HepG2 (cell line): ENCODE data around the gene ZNF581. TPM values are rescaled to one million over a fixed set of nuclear protein-coding genes. Genes with fewer than 3 reads are reported as not detected.

Experiments used
- ATAC-seq: fragments of 200-7000 bp; cut with Tn5 transposase; 3 replicates; pipeline ENCODE4 v1.9.1; 2020; ENCODE audit warnings: mild to moderate bottlenecking, moderate library complexity
- BruUV-seq: library from RNA; stranded (reverse); fragments of 400-500 nt; replicated peaks from 2 replicates; lab custom pipeline; 2021; lab: Mats Ljungman, UMichigan
- CTCF ChIA-PET: fragments of 300-600 bp; formaldehyde crosslinking; extraction: SDS; loops from one replicate; lab custom pipeline; 2021; ENCODE audit warnings: low total read pairs, inconsistent platforms, low intra/inter-chr PET ratio; lab: Yijun Ruan, JAX
- POLR2A ChIA-PET: fragments of 350-600 bp; sonication (Branson Sonifier 250); formaldehyde crosslinking; loops from one replicate; lab custom pipeline; 2020; ENCODE audit warnings: antibody characterized with exemption, inconsistent platforms; lab: Yijun Ruan, JAX
- DNase-seq: peaks from one replicate; pipeline ENCODE4 v3.0.0-alpha.2; 2015; ENCODE audit warnings: low spot score
- FAIRE-seq: peaks from 3 replicates; lab custom pipeline; 2011; peaks lifted over from hg19 to GRCh38; lab: Jason Lieb, UNC
- H2AFZ ChIP-seq: one replicate; pipeline ENCODE4 v1.6.1; 2011; ENCODE audit warnings: low read length, inconsistent platforms
- H3K27ac ChIP-seq: fragments of 300-600 bp; 3 replicates; pipeline ENCODE4 v1.8.0; 2011; ENCODE audit warnings: mixed run types, mild to moderate bottlenecking, mixed read lengths, low read length, inconsistent platforms; ENCODE audit not compliant: insufficient read depth; ENCODE audit errors: extremely low read length
- H3K27me3 ChIP-seq, 2 experiments: fragments of 200-600 bp in 1 of 2; 2 replicates in 1 of 2; 3 replicates in 1 of 2; pipeline versions ENCODE4 v1.6.0 to v1.8.0; 2011; ENCODE audit warnings: low read length in 2 of 2, mild to moderate bottlenecking in 2 of 2, moderate library complexity in 2 of 2, inconsistent platforms in 1 of 2; ENCODE audit not compliant: insufficient read depth in 2 of 2, control insufficient read depth in 1 of 2
- H3K36me3 ChIP-seq, 2 experiments: fragments of 200-600 bp in 1 of 2; replicated peaks in 1 of 2; 2 replicates in 1 of 2; 3 replicates in 1 of 2; pipeline versions ENCODE4 v1.5.1 to v1.8.0; 2011; ENCODE audit warnings: low read length in 2 of 2, inconsistent platforms in 1 of 2; ENCODE audit not compliant: insufficient read depth in 2 of 2, control insufficient read depth in 1 of 2
- H3K4me1 ChIP-seq: 2 replicates; pipeline ENCODE4 v1.5.1; 2012; ENCODE audit warnings: low read length, inconsistent platforms; ENCODE audit not compliant: insufficient read depth
- H3K4me2 ChIP-seq: 2 replicates; pipeline ENCODE4 v1.6.0; 2011; ENCODE audit warnings: low read depth, low read length, inconsistent platforms
- H3K4me3 ChIP-seq, 3 experiments: fragments of 200-600 bp in 1 of 3; sonication (generic), shearing (Covaris generic) in 1 of 3; replicated peaks in 1 of 3; 2 replicates each; pipeline ENCODE4 v1.5.1; 2011 to 2016; ENCODE audit warnings: low read length in 3 of 3, inconsistent platforms in 2 of 3, low read depth in 2 of 3, mild to moderate bottlenecking in 2 of 3, control low read depth in 1 of 3, mixed read lengths in 1 of 3; ENCODE audit not compliant: insufficient read depth in 1 of 3
- H3K79me2 ChIP-seq: one replicate; pipeline ENCODE4 v1.6.1; 2011; ENCODE audit warnings: low read length, inconsistent platforms; ENCODE audit not compliant: insufficient read depth
- H3K9ac ChIP-seq: 2 replicates; pipeline ENCODE4 v1.6.0; 2011; ENCODE audit warnings: mild to moderate bottlenecking, low read depth, low read length, inconsistent platforms; ENCODE audit not compliant: insufficient read depth
- H3K9me3 ChIP-seq: 2 replicates; pipeline ENCODE4 v1.5.1; 2012; ENCODE audit warnings: mild to moderate bottlenecking, low read length
- H4K20me1 ChIP-seq: 2 replicates; pipeline ENCODE4 v1.6.0; 2011; ENCODE audit warnings: inconsistent platforms, mild to moderate bottlenecking, low read length, moderate library complexity; ENCODE audit not compliant: insufficient read depth
- CBX5 ChIP-seq: sonication (generic); formaldehyde crosslinking; IDR thresholded peaks from 2 replicates; pipeline ENCODE4 v1.4.0; 2020; ENCODE audit warnings: missing genetic modification reagents, borderline replicate concordance
- DNMT3B ChIP-seq: conservative IDR thresholded peaks from 2 replicates; pipeline ENCODE4 v1.6.1; 2016; ENCODE audit warnings: missing biosample characterization, control low read depth
- KDM5A ChIP-seq: fragments of 200-600 bp; sonication (generic); IDR thresholded peaks from 2 replicates; pipeline ENCODE4 v1.7.0; 2018; ENCODE audit warnings: antibody characterized with exemption, mild to moderate bottlenecking, low read length, borderline replicate concordance
- KDM5B ChIP-seq: sonication (generic); formaldehyde crosslinking; IDR thresholded peaks from 2 replicates; pipeline ENCODE4 v1.4.0; 2020; ENCODE audit warnings: missing genetic modification reagents, mild to moderate bottlenecking, borderline replicate concordance
- MAZ ChIP-seq, 2 experiments: sonication (generic) in 1 of 2; formaldehyde crosslinking in 1 of 2; IDR thresholded peaks; 2 replicates each; pipeline versions ENCODE4 v1.5.0 to v1.6.1; 2012 to 2020; ENCODE audit warnings: low read depth in 2 of 2, mild to moderate bottlenecking in 2 of 2, borderline replicate concordance in 1 of 2, improper control_type of control experiment in 1 of 2, low read length in 1 of 2, missing genetic modification reagents in 1 of 2, moderate library complexity in 1 of 2
- NR2F1 ChIP-seq, 2 experiments: fragments of 450-650 bp in 1 of 2; formaldehyde crosslinking in 1 of 2; IDR thresholded peaks; 2 replicates each; pipeline versions ENCODE4 v1.5.0 to v1.6.1; 2016 to 2020; ENCODE audit warnings: mild to moderate bottlenecking in 1 of 2, missing compliant biosample characterization in 1 of 2, missing genetic modification reagents in 1 of 2, moderate library complexity in 1 of 2
- POLR2AphosphoS2 ChIP-seq: IDR thresholded peaks from 2 replicates; pipeline ENCODE4 v1.6.1; 2011; ENCODE audit warnings: low read depth, low read length, improper control_type of control experiment
- SNAPC2 ChIP-seq: sonication (generic); formaldehyde crosslinking; IDR thresholded peaks from 2 replicates; pipeline ENCODE4 v1.8.1; 2022; ENCODE audit warnings: mild to moderate bottlenecking, missing genetic modification reagents
- SSRP1 ChIP-seq: IDR thresholded peaks from 2 replicates; pipeline ENCODE4 v1.6.1; 2016; ENCODE audit warnings: control low read depth
- ZFP36L1 ChIP-seq: sonication (generic); formaldehyde crosslinking; IDR thresholded peaks from 2 replicates; pipeline ENCODE4 v1.8.0; 2022; ENCODE audit warnings: mild to moderate bottlenecking, missing genetic modification reagents, moderate library complexity
- ZMAT3 ChIP-seq: sonication (generic); formaldehyde crosslinking; conservative IDR thresholded peaks from 2 replicates; pipeline ENCODE4 v1.7.0; 2021; ENCODE audit warnings: missing genetic modification reagents
- ZNF235 ChIP-seq: sonication (generic); formaldehyde crosslinking; IDR thresholded peaks from 2 replicates; pipeline ENCODE4 v1.8.1; 2023; ENCODE audit warnings: mild to moderate bottlenecking, missing genetic modification reagents, borderline replicate concordance
- ZNF263 ChIP-seq: sonication (generic); formaldehyde crosslinking; IDR thresholded peaks from 2 replicates; pipeline ENCODE4 v1.4.0; 2020; ENCODE audit warnings: missing genetic modification reagents
- ZNF343 ChIP-seq: sonication (generic); formaldehyde crosslinking; IDR thresholded peaks from 2 replicates; pipeline ENCODE4 v1.4.0; 2020; ENCODE audit warnings: mild to moderate bottlenecking, missing genetic modification reagents
- ZNF564 ChIP-seq: sonication (generic); formaldehyde crosslinking; IDR thresholded peaks from 2 replicates; pipeline ENCODE4 v1.8.1; 2023; ENCODE audit warnings: mild to moderate bottlenecking, missing genetic modification reagents
- ZNF747 ChIP-seq: sonication (generic); formaldehyde crosslinking; IDR thresholded peaks from 2 replicates; pipeline ENCODE4 v1.8.1; 2023; ENCODE audit warnings: missing genetic modification reagents, mild to moderate bottlenecking, borderline replicate concordance
- WGBS: methylation state at CpG from one replicate; pipeline ENCODE4 v1.1.6; 2017; ENCODE audit warnings: low lambda C conversion rate; 5-methylcytosine and 5-hydroxymethylcytosine counted together
- in situ Hi-C: cut with HindIII; loops from 2 replicates; pipeline ENCODE4 v1.10.0; 2017; ENCODE audit warnings: low pct_unique_long_range_greater_than_20kb; ENCODE audit not compliant: extremely low pct_ligation_motif_present
- intact Hi-C: fragments of 100-400 bp; cut with micrococcal nuclease; formaldehyde crosslinking; loops from one replicate; pipeline ENCODE4 v1.10.0; 2022; ENCODE audit not compliant: unreplicated experiment
- polyA plus RNA-seq, 8 experiments: library from polyadenylated mRNA; depleted of rRNA in 3 of 8; stranded (reverse) in 7 of 8; unstranded in 1 of 8; fragments of >200 nt; fragmentation: Illumina TruSeq in 4 of 8; extraction: Trizol in 4 of 8; gene quantifications; 2 replicates each; pipeline versions ENCODE4 v1.2.1 to v1.2.3, GENCODE V29; 2011 to 2016; ENCODE audit warnings: low read depth in 4 of 8, missing spikeins in 1 of 8, mixed read lengths in 1 of 8; ENCODE audit not compliant: insufficient read depth in 1 of 8
- total RNA-seq, 5 experiments: library from RNA; depleted of rRNA; stranded (reverse); fragments of >200 nt; fragmentation: Illumina TruSeq; extraction: Trizol; gene quantifications; 2 replicates each; pipeline ENCODE4 v1.2.3, GENCODE V29; 2016; ENCODE audit warnings: low read depth in 1 of 5
- TF ChIP-seq, protein P1 (sequence below): sonication (generic); formaldehyde crosslinking; IDR thresholded peaks from 2 replicates; pipeline ENCODE4 v1.4.0; 2020; ENCODE audit warnings: mild to moderate bottlenecking, missing genetic modification reagents
- TF ChIP-seq, protein P2 (sequence below): sonication (generic); formaldehyde crosslinking; IDR thresholded peaks from 2 replicates; pipeline ENCODE4 v1.8.1; 2023; ENCODE audit warnings: mild to moderate bottlenecking, missing genetic modification reagents
- TF ChIP-seq, protein P3 (sequence below): sonication (generic); formaldehyde crosslinking; IDR thresholded peaks from 2 replicates; pipeline ENCODE4 v1.4.0; 2020; ENCODE audit warnings: missing genetic modification reagents, borderline replicate concordance

Gene ZNF581
- total and polyA plus RNA-seq, 2 of the 13 experiments (the other 11 are each of a cell fraction or from before 2014, with no cell fraction given): 19.6 to 49.5 TPM

DNA sequence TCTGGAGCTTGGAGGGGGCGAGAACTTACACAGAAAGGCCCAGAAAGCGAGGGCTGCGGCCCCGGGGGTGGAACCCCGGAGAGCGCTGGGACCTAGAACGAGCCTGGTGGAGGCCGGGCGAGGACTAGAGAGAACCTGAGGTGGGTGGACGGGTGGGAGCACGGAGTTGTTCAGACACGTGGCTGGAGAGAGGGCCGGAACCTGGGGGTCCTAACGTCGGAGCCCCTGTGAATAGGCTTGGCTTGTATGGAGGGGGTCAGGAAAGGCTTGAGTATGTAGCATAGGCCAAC lies 383 bp downstream of the ZNF581 start:
- Histone ChIP-seq H3K4me2 (peak overlapping the region; percentile 84), H3K36me3 (peaks cover 0 to 10% of the 10 kb centered on the region in 2 experiments; a peak in 2 of 5 replicates), H3K27ac (peak overlapping the region; percentile 79), H3K4me1 (peaks cover 61% of the 10 kb centered on the region), H4K20me1 (no peaks in the 10 kb centered on the region), H2AFZ (no peak overlapping the region), H3K9me3 (no peaks in the 10 kb centered on the region), H3K9ac (peak overlapping the region; percentile 84), H3K27me3 (no peaks in the 10 kb centered on the region; a peak in 1 of 5 replicates), H3K4me3 (peak overlapping the region; percentile 92 to 96 (median 92)), H3K79me2 (peaks cover 41% of the 10 kb centered on the region)
- DNase-seq (no peak), FAIRE-seq (no peak), ATAC-seq (peak; percentile 1)
- ChIA-PET CTCF (interaction anchor here (1.7 kb wide), 1 partner anchor 12 kb away, joined by 4 read pairs; no protein-coding TSS in a partner anchor), POLR2A (interaction anchor here (2.4 kb wide), 1 partner anchor 11 kb away, joined by 10 read pairs; the partner anchor contains the start of gene U2AF2)
- 4% methylated on average over 12 of the region's 15 CpGs for WGBS
- intact Hi-C loops (no loop called here), in situ Hi-C loops (no loop called here)
- BruUV-seq: no TSS peak
- no peak for TF ChIP-seq ZFP36L1 (CRISPR knock-in tag)
- TF ChIP-seq ZNF747 (CRISPR knock-in tag): no peak
- 0 out of 2 replicates have a peak, but pooled peaks have one; percentile 10 for TF ChIP-seq KDM5B (CRISPR knock-in tag)
- 0 out of 2 replicates have a peak, but pooled peaks have one; percentile 5 for TF ChIP-seq ZNF564 (CRISPR knock-in tag)
- no peak for TF ChIP-seq NR2F1 (CRISPR knock-in tag; IDR thresholded peaks at IDR 0.05)
- 0 out of 2 replicates have a peak, but pooled peaks have one; percentile 10 for TF ChIP-seq POLR2AphosphoS2
- peak; percentile 54; the same call in 1 of the 2 replicates for TF ChIP-seq ZMAT3 (CRISPR knock-in tag)
- no peak for TF ChIP-seq ZNF343 (CRISPR knock-in tag)
- no peak for TF ChIP-seq SSRP1 (CRISPR knock-in tag)
- no peak for TF ChIP-seq CBX5 (CRISPR knock-in tag)
- no peak for TF ChIP-seq SNAPC2 (CRISPR knock-in tag)
- TF ChIP-seq, protein P1, sequence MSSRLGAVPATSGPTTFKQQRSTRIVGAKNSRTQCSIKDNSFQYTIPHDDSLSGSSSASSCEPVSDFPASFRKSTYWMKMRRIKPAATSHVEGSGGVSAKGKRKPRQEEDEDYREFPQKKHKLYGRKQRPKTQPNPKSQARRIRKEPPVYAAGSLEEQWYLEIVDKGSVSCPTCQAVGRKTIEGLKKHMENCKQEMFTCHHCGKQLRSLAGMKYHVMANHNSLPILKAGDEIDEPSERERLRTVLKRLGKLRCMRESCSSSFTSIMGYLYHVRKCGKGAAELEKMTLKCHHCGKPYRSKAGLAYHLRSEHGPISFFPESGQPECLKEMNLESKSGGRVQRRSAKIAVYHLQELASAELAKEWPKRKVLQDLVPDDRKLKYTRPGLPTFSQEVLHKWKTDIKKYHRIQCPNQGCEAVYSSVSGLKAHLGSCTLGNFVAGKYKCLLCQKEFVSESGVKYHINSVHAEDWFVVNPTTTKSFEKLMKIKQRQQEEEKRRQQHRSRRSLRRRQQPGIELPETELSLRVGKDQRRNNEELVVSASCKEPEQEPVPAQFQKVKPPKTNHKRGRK (CRISPR knock-in tag): no peak
- TF ChIP-seq DNMT3B: 0 out of 2 replicates have a peak, but pooled peaks have one; percentile 1
- TF ChIP-seq KDM5A: peak; percentile 80; the same call in 1 of the 2 replicates
- TF ChIP-seq ZNF235 (CRISPR knock-in tag): peak; percentile 6; the same call in 1 of the 2 replicates
- TF ChIP-seq ZNF263 (CRISPR knock-in tag): peak; percentile 69
- TF ChIP-seq, protein P2, sequence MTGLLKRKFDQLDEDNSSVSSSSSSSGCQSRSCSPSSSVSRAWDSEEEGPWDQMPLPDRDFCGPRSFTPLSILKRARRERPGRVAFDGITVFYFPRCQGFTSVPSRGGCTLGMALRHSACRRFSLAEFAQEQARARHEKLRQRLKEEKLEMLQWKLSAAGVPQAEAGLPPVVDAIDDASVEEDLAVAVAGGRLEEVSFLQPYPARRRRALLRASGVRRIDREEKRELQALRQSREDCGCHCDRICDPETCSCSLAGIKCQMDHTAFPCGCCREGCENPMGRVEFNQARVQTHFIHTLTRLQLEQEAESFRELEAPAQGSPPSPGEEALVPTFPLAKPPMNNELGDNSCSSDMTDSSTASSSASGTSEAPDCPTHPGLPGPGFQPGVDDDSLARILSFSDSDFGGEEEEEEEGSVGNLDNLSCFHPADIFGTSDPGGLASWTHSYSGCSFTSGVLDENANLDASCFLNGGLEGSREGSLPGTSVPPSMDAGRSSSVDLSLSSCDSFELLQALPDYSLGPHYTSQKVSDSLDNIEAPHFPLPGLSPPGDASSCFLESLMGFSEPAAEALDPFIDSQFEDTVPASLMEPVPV (CRISPR knock-in tag): no peak
- TF ChIP-seq, protein P3, sequence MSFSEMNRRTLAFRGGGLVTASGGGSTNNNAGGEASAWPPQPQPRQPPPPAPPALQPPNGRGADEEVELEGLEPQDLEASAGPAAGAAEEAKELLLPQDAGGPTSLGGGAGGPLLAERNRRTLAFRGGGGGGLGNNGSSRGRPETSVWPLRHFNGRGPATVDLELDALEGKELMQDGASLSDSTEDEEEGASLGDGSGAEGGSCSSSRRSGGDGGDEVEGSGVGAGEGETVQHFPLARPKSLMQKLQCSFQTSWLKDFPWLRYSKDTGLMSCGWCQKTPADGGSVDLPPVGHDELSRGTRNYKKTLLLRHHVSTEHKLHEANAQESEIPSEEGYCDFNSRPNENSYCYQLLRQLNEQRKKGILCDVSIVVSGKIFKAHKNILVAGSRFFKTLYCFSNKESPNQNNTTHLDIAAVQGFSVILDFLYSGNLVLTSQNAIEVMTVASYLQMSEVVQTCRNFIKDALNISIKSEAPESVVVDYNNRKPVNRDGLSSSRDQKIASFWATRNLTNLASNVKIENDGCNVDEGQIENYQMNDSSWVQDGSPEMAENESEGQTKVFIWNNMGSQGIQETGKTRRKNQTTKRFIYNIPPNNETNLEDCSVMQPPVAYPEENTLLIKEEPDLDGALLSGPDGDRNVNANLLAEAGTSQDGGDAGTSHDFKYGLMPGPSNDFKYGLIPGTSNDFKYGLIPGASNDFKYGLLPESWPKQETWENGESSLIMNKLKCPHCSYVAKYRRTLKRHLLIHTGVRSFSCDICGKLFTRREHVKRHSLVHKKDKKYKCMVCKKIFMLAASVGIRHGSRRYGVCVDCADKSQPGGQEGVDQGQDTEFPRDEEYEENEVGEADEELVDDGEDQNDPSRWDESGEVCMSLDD (CRISPR knock-in tag): no peak
- no peak for TF ChIP-seq MAZ (IDR thresholded peaks at IDR 0.05; ENCODE audit: borderline replicate concordance, low read depth, low read length)
- 0 out of 2 replicates have a peak, but pooled peaks have one; percentile 2 for TF ChIP-seq MAZ (CRISPR knock-in tag; IDR thresholded peaks at IDR 0.05; ENCODE audit: low read depth)
